Activated CD8-positive, alpha-beta memory T cell treated with anti-CD3 and anti-CD28 coated beads for 36 hours (primary cell): ENCODE results near the gene EPRS1. TPM values are rescaled to one million over a fixed set of nuclear protein-coding genes. Genes with fewer than 3 reads are reported as not detected.
"Not testable (repeated sequence)": the region's sequence is repeated elsewhere in the genome, so short reads cannot be mapped to it uniquely, and the experiment has no call there.

ENCODE experiments used
- CTCF ChIA-PET: fragments of 350-600 bp; sonication (Branson Sonifier 250); formaldehyde crosslinking; loops from one replicate; lab custom pipeline; 2021; ENCODE audit warnings: antibody characterized with exemption; lab: Charles Lee
- POLR2A ChIA-PET: fragments of 350-600 bp; sonication (Branson Sonifier 250); formaldehyde crosslinking; loops from one replicate; lab custom pipeline; 2021; ENCODE audit warnings: antibody characterized with exemption; lab: Charles Lee
- total RNA-seq, 2 experiments: library from RNA; stranded (reverse); gene quantifications; one replicate each; pipeline ENCODE4 v1.2.3, GENCODE V29; 2021

The EPRS1 gene
- total RNA-seq: 100 to 1,000 TPM; 219 to 232 TPM

- ChIA-PET CTCF (interaction anchor here (0.6 kb wide), 1 partner anchor 10 kb away, joined by 4 read pairs; no protein-coding TSS in a partner anchor), POLR2A (interaction anchor here (1.0 kb wide), 1 partner anchor 43 kb away, joined by 3 read pairs; the partner anchor contains the start of gene BPNT1)
These were observed at the start of gene EPRS1 for GRCh38 chr1:220046052-220046930. Gene EPRS1 (minus strand): TSS chr1:220046505. CDS start chr1:220046388, 117 bp downstream.

- CTCF ChIA-PET: no interaction called here
- POLR2A ChIA-PET: no interaction called here
These were observed 48.0 kb upstream of the EPRS1 start, which contains the start of gene IARS2 for GRCh38 chr1:220094016-220094911. Gene IARS2 (plus strand): TSS chr1:220094132. CDS start chr1:220094217, 85 bp downstream.

- CTCF ChIA-PET: no interaction called here
- POLR2A ChIA-PET: no interaction called here
These were observed 47.2 kb upstream of the EPRS1 start for GRCh38 chr1:220093361-220094015.

GRCh38 chr1:220092694-220093093 is 46.4 kb upstream of the EPRS1 start:
- ChIA-PET CTCF (no interaction called here), POLR2A (no interaction called here)

- POLR2A ChIA-PET: interaction anchor here (0.5 to 1.2 kb wide), 5 partner anchors 22 to 122 kb away, joined by 3 to 9 read pairs (median 3); partner anchors contain the start of gene EPRS1
- CTCF ChIA-PET: interaction anchor here (0.6 to 1.0 kb wide), 4 partner anchors 8 to 72 kb away, joined by 3 to 5 read pairs (median 3); no protein-coding TSS in a partner anchor
These were observed 43.6 kb upstream of the EPRS1 start, which contains the start of gene BPNT1 for GRCh38 chr1:220089650-220090556. Gene BPNT1 (minus strand): TSS chr1:220089788. CDS start chr1:220079846, 9,942 bp downstream.

GRCh38 chr1:220086261-220086686 is 40.0 kb upstream of the EPRS1 start:
- CTCF ChIA-PET, POLR2A ChIA-PET: not testable (repeated sequence)

GRCh38 chr1:220084460-220084859 is 38.2 kb upstream of the EPRS1 start:
- ChIA-PET POLR2A (no interaction called here), CTCF (interaction anchor here (0.8 kb wide), 2 partner anchors 15 to 95 kb away, joined by 3 read pairs; no protein-coding TSS in a partner anchor)

- POLR2A ChIA-PET: no interaction called here
These were observed 31.6 kb upstream of the EPRS1 start for GRCh38 chr1:220077887-220078286.

GRCh38 chr1:220076861-220077762 is 30.8 kb upstream of the EPRS1 start:
- ChIA-PET CTCF (no interaction called here), POLR2A (no interaction called here)

More at GRCh38 chr1:220077887-220078286, 31.6 kb upstream of the EPRS1 start:
- CTCF ChIA-PET: no interaction called here

GRCh38 chr1:220067269-220068204 is 21.2 kb upstream of the EPRS1 start:
- POLR2A ChIA-PET: no interaction called here
- CTCF ChIA-PET: interaction anchor here (1.9 kb wide), 1 partner anchor 9 kb away, joined by 3 read pairs; no protein-coding TSS in a partner anchor

GRCh38 chr1:220062629-220063028 is 16.3 kb upstream of the EPRS1 start:
- ChIA-PET POLR2A (no interaction called here), CTCF (no interaction called here)

GRCh38 chr1:220060876-220061275 is 14.6 kb upstream of the EPRS1 start:
- ChIA-PET CTCF (no interaction called here), POLR2A (no interaction called here)

GRCh38 chr1:220056374-220056773 is 10.1 kb upstream of the EPRS1 start:
- ChIA-PET CTCF (no interaction called here), POLR2A (no interaction called here)

- POLR2A ChIA-PET: interaction anchor here (0.7 kb wide), 1 partner anchor 44 kb away, joined by 3 read pairs; no protein-coding TSS in a partner anchor
These were observed 801 bp downstream of the EPRS1 start for GRCh38 chr1:220045356-220046051.

More at GRCh38 chr1:220045356-220046051, 801 bp downstream of the EPRS1 start:
- CTCF ChIA-PET: interaction anchor here (0.6 kb wide), 1 partner anchor 10 kb away, joined by 4 read pairs; no protein-coding TSS in a partner anchor
